LNCaP clone FGC (cell line): ENCODE measurements around the gene MAD1L1.

ENCODE experiments used
- DNase-seq: peaks from one replicate; pipeline ENCODE4 v3.0.0-alpha.2; 2011; ENCODE audit warnings: low read depth
- H3K4me3 ChIP-seq: 2 replicates; pipeline ENCODE4 v1.5.1; 2011; ENCODE audit warnings: mild to moderate bottlenecking, low read depth, low read length, control low read depth
- CTCF ChIP-seq: IDR thresholded peaks from 2 replicates; pipeline ENCODE4 v1.5.1; 2012; ENCODE audit warnings: mild to moderate bottlenecking; ENCODE audit not compliant: control insufficient read depth, insufficient read depth; ENCODE audit errors: extremely low read depth

MAD1L1 gene

GRCh38 chr7:2007551-2007950, 225.2 kb downstream of the MAD1L1 start:
- TF ChIP-seq CTCF = no peak
- no peak overlapping the region for H3K4me3 ChIP-seq
- DNase-seq = no peak

GRCh38 chr7:2006921-2007381, 225.8 kb downstream of the MAD1L1 start:
- no peak overlapping the region for H3K4me3 ChIP-seq
- no peak for DNase-seq
- TF ChIP-seq CTCF = no peak

GRCh38 chr7:2006231-2006771, 226.4 kb downstream of the MAD1L1 start:
- H3K4me3 ChIP-seq = no peak overlapping the region
- DNase-seq = no peak
- no peak for TF ChIP-seq CTCF

GRCh38 chr7:2005786-2006185, 227.0 kb downstream of the MAD1L1 start:
- no peak overlapping the region for H3K4me3 ChIP-seq
- DNase-seq = no peak
- TF ChIP-seq CTCF = no peak

- no peak for TF ChIP-seq CTCF
- DNase-seq = no peak
- H3K4me3 ChIP-seq = no peak overlapping the region
Measured at GRCh38 chr7:2004841-2005725, 227.7 kb downstream of the MAD1L1 start.

GRCh38 chr7:2003931-2004812, 228.6 kb downstream of the MAD1L1 start:
- DNase-seq = no peak
- no peak overlapping the region for H3K4me3 ChIP-seq
- no peak for TF ChIP-seq CTCF
